Measurements from ENCODE around the gene TEX22.

TEX22 gene

DNA sequence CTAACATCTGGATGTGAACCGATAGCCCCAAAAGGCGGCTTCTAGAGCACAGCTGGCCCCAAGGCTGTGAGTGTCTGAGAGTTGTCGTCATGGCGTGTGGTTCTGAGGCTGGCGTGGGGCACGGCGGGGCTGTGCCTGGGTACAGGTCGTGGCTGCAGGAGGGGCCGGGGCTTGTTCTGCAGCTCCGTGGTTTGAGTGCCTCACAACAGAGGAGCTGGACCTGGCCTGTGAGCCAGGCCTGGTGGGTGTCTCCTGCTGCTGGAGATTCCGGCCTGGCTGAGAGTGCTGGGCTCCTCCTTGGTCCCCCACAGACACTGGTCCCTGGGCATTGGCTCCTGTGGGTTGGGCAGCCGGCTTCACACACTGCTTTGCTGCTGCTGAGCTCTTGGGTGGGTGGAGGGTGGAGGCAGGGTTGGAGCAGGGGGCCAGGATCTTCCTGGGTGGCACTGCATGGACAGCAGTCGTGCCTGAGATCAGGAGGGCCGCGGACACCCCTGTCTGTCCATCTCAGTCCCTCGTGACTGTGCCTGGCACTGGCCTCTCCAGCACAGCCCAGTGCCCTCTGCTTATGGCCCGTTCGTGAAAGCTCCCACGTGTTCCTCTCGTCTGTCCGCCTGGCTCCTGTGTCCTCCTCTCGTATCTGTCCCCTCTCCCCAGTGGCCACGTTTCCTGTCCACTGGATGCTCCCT, 31.8 kb upstream of the TEX22 start:
- DNase-seq (ENCODE audit: extremely low read depth in 1 of 2, low read depth in 1 of 2) = no peak

DNA sequence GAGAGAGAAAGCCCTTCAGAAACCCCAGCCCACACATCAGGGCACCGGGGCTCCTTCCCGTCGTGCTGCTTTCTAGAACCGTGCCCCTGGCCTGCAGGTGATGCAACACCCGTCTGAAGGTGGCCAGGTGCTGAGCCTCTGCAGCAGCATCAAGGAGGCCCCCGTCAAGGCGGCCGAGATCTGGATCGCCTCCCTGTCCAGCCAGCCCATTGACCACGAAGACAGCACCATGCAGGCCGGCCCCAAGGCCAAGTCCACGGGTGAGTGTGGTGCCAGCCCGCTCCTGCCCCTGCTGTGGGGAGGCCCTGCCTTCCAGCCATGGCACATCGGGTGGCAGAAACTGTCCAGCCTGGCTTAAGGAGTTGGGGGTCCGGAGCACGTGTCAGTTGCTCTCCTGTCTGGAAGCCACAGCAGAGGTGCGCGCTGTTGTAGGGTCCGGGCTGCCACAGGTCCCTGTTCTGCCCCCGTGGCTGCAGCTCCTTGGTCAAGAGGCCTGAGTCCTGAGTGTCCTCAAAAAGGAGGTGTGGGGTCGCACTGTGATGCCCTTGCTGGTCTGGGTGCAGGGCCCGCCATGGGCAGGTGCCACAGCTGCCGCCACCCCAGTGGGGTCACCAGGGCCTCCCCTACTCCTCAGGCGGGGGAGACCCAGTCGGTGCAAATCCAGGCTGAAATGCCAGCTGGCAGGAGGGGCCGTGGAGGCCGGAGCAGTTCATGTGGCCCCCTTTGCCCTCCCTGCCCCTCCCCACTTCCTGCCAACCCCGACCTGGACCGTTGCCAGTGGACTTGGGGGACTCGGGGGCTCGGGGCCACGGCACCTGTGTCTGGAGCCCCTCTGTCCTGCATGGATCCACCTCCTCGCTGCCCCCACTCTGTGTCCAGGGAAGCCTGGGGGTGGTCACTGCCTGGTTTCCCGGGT, 31.0 kb upstream of the TEX22 start:
- no peak for DNase-seq (ENCODE audit: extremely low read depth in 1 of 2, low read depth in 1 of 2)

DNA sequence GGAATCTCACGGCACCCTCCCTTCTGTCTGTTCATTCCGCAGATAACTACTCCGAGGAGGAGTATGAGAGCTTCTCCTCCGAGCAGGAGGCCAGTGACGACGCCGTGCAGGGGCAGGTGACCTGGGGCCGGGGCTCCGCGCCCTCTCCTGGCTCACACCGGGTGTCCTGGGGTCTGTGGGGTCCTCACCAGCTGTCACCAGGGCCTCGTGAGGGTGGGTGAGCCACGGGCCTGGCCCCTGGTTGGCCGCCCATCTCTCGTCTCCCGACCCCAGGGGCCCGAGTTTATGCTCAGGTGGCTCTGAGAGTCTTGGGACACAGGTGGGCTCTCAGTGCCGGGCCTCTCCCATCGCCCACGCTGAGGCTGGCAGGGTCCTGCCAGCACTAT, 30.3 kb upstream of the TEX22 start:
- no peak for DNase-seq (ENCODE audit: extremely low read depth in 1 of 2, low read depth in 1 of 2)

DNA sequence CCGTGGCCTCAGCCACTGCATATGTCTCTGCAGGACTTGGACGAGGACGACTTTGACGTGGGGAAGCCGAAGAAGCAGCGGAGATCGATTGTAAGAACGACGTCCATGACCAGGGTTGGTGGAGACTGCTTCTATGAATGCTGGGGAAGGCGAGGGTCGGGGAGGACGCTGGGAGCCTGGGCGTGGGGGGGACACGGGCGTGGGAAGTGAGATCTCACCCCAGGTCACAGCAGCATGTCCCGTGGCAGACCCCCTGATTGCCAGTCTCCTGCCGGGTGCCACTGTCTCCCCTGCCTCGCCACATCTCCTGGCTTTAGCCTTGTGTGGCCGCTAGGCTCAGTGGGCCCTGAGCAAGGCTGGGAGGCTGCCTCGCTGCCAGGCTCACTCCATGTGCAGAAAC, 29.9 kb upstream of the TEX22 start:
- no peak for DNase-seq (ENCODE audit: extremely low read depth in 1 of 2, low read depth in 1 of 2)

- no peak for DNase-seq (ENCODE audit: extremely low read depth in 1 of 2, low read depth in 1 of 2)
Measured at GRCh38 chr14:105368910-105369652, 29.3 kb upstream of the TEX22 start.

GRCh38 chr14:105369653-105370040, 28.7 kb upstream of the TEX22 start:
- no peak for DNase-seq (ENCODE audit: extremely low read depth in 1 of 2, low read depth in 1 of 2)

DNA sequence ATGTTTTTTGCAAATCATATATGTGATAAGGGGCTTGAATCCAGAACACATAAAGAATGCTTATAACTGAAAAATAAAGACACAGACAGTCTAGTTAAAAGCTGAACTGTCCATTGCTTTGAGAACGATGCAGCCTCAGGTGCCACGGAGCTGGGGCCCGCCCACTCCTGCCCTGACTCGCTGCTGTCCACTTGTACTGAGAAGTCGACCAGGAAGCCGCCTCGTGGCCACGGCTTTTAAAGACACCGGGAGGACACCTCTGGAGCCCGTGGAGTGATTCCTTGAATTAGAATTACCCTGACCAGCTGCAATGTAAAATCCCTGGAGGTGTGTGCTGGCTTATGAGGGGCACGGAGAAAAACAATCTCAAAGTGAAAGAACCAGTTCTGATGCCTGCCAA, 23.9 kb upstream of the TEX22 start:
- no peak for DNase-seq (ENCODE audit: extremely low read depth in 1 of 2, low read depth in 1 of 2)

DNA sequence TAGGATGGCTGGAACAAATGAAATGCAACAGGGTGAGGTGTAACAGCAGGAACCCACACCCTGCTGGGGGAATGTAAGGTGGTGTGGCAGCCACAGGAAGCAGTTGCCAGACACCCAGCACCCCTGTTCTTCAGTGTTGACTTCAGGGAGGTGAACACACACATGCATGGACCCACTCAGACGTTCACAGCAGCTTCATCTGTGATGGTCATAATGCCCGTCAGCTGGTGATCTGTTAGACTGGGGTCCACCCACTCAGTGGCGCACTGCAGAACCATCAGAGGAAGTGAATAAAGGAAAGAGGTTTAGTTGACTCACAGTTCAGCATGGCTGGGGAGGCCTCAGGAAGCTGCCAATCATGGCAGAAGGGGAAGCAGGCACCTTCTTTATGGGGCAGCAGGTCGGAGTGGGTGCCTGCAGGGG, 22.7 kb upstream of the TEX22 start:
- DNase-seq (ENCODE audit: extremely low read depth in 1 of 2, low read depth in 1 of 2) = no peak

GRCh38 chr14:105376521-105377440, 21.6 kb upstream of the TEX22 start:
- no peak for DNase-seq (ENCODE audit: extremely low read depth in 1 of 2, low read depth in 1 of 2)

DNA sequence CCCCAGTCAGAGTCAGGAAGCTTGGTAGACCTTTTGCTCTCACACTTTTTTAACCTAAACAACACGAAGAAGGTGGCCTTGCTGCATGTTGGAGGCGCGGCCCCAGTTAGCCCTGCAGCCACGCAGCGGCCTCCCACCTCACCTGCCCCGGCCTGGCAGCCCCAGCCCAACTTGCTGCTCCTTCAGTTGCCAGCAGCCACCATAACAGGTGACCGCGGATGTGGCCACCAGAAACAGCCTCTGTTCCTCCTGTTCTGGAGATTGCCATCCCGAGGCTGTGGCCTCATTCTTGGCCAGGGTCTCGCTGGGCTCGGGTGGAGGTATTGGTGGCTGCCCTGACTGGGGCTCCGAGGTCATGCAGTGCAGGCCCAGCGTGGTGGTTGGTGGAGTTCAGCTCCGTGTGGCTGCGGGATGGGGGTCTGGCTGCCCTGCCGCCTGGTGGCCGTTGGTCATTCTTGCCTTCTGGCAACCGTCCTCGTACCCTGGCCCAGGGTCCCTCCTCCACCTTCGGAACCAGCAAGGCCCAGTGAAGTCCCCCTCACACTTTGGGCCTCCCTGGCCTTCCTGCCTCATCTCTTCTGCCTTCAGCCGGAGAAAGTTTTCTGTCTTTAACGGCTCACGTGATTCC, 20.7 kb upstream of the TEX22 start:
- DNase-seq (ENCODE audit: extremely low read depth in 1 of 2, low read depth in 1 of 2) = no peak

DNA sequence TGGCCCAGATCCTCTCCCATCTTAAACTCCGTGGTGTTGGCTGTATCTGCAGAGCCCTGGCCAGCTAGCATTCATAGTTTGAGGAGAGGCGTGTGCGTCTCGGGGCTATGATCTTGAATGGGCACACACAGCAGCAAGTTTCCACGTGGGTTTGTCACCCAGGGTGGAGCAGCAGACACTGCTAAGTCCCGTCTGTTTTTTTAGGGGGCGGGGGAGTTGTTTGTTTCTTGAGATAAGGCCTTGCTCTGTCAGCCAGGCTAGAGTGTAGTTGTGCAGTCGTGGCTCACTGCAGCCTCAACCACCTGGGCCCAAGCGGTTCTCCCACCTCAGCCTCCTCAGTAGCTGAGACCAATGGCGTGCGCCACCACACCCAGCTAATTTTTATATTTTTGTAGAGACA, 20.1 kb upstream of the TEX22 start:
- no peak for DNase-seq (ENCODE audit: extremely low read depth in 1 of 2, low read depth in 1 of 2)

- no peak for DNase-seq (ENCODE audit: extremely low read depth in 1 of 2, low read depth in 1 of 2)
Measured at GRCh38 chr14:105378873-105379685, 19.3 kb upstream of the TEX22 start.

DNA sequence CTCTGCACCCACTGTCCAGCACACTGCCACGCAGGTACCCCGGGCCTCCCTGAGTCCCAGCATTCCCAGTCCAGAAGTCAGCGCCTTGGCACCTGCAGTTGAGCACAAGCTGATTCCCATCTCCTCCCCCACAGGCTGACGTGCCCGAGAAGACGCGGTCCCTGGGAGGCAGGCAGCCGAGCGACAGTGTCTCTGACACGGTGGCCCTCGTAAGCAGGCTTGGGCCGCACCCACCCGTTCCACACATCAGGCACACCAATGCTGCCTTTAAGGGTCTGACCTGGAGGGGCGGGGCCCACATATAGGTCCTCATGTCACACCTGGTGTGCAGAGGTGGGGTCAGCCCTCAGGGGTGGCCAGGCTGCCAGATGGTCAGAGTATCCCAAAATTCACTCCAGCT, 18.4 kb upstream of the TEX22 start:
- DNase-seq (ENCODE audit: extremely low read depth in 1 of 2, low read depth in 1 of 2) = no peak

DNA sequence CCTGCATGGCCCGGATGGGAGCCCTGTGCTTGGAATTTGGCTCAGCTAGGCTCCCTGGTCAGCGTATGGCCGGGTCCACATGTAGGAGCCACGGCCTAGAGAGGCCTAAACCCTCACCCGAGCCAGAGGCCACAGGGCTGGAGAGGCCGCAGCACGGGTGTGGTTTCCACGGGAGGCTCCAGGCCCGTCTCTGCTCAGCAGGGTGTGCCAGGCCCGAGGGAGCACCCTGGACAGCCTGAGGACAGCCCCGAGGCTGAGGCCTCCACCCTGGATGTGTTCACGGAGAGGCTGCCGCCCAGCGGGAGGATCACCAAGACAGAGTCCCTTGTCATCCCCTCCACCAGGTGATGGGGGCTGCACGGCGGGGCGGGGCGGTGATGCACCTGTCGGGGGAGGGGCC, 17.6 kb upstream of the TEX22 start:
- DNase-seq (ENCODE audit: extremely low read depth in 1 of 2, low read depth in 1 of 2) = no peak

DNA sequence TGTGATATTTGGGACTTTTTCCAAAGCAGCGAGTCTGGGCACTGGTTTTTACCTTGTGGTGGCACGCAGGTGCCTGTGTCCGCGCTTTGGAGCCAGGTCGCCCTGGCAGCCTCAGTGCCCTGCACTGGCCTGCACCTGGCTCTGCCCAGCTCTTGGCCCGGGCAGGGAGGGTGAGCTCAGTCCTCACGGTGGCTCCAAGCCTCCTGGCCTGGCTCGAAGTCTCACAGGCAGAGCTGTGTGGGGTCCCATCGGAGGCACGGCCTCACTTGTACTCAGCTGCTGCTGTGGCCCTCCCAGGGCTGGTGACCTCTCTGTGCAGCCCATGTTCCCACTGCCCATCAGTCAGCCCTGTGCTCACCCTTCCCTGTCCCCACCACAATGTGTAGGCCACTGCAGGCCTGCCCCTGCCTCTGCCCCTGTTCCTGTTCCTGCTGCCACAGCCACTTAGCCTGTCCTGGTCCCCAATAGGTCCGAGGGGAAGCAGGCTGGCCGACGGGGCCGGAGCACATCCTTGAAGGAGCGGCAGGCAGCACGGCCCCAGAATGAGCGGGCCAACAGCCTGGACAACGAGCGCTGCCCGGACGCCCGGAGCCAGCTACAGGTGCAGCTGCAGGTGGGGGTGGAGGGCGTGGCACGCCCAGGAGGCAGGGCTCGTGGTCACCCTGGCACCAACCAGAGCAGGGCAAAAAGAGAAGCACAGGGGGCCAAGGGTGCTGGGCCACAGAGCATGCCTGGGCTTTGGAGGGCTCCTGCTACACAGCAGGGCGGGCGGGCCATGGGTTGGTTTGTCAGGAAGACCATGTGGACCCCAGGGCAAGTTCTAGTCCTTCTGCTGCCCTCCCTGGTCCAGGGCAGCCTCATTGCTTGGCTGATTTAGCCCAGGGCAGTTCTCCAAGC, 16.6 kb upstream of the TEX22 start:
- no peak for DNase-seq (ENCODE audit: extremely low read depth in 1 of 2, low read depth in 1 of 2)

DNA sequence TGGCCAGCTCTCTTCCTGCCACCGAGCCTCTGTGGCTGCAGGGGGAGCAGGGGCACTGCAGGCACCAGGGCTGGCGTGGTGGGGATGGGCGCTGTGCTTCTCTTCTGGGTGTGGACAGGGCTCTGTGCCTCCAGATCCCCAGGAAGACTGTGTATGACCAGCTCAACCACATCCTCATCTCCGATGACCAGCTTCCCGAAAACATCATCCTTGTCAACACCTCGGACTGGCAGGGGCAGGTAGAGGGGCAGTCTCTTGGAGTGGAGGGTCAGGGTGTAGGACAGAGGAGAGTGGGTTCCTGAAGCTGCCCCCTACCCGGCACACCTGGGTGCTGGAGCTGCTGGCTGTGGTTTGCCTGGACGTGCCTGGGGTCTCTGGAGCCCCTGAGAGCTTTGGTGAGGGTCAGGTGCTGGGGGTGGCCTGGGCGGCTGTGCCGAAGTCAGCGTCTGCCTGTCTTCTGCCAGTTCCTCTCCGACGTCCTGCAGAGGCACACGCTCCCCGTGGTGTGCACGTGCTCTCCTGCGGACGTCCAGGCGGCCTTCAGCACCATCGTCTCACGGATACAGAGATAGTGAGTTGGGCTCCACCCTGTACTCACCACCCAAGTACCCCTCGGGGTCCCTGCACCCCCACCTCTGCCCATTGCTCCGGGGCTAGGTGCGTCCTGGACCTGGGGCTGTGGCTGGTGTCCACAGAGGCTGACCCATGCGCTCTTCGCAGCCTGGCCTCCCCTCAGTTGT, 15.8 kb upstream of the TEX22 start:
- no peak for DNase-seq (ENCODE audit: extremely low read depth in 1 of 2, low read depth in 1 of 2)

GRCh38 chr14:105383083-105383730, 15.1 kb upstream of the TEX22 start:
- DNase-seq (ENCODE audit: extremely low read depth in 1 of 2, low read depth in 1 of 2) = no peak

Measured in activated CD8-positive, alpha-beta memory T cell treated with anti-CD3 and anti-CD28 coated beads for 1 hour (primary cell).